Measurements from ENCODE around the gene ZFP3.
"Not testable (repeated sequence)": the region's sequence is repeated elsewhere in the genome, so short reads cannot be mapped to it uniquely, and the experiment has no call there.

Gene ZFP3

GRCh38 chr17:5139458-5139732, 61.1 kb downstream of the ZFP3 start:
- DNase-seq = no peak

GRCh38 chr17:5142877-5143276, 64.6 kb downstream of the ZFP3 start:
- not testable (repeated sequence) for DNase-seq

Data from activated CD4-positive, alpha-beta T cell treated with anti-CD3 and anti-CD28 coated beads for 48 hours (primary cell).